ENCODE data around the gene GRM1. TPM values are rescaled to one million over a fixed set of nuclear protein-coding genes. Genes with fewer than 3 reads are reported as not detected.

The GRM1 gene
- polyA plus RNA-seq, 1 donor, result 0.04 TPM

- Histone ChIP-seq H3K4me3 (ENCODE audit: low read length) (no peak overlapping the region), H3K36me3 (ENCODE audit: control insufficient read depth, insufficient read depth, low read length) (no peaks in the 10 kb centered on the region), H3K9me3 (ENCODE audit: control insufficient read depth, low read depth, low read length) (no peaks in the 10 kb centered on the region), H3K4me1 (ENCODE audit: control insufficient read depth, insufficient read depth, low read length) (no peaks in the 10 kb centered on the region), H3K27me3 (ENCODE audit: control insufficient read depth, insufficient read depth, low read length) (no peaks in the 10 kb centered on the region), H3K27ac (ENCODE audit: low read length) (no peak overlapping the region)
- WGBS (ENCODE audit: insufficient coverage, low lambda C conversion rate), result 100% methylated on average over 1 of the region's 2 CpGs
- no peak for DNase-seq
These were observed 105.0 kb downstream of the GRM1 start for GRCh38 chr6:146133866-146134265.

GRCh38 chr6:146135167-146135566 is 106.3 kb downstream of the GRM1 start:
- Histone ChIP-seq H3K4me1 (ENCODE audit: control insufficient read depth, insufficient read depth, low read length) (no peaks in the 10 kb centered on the region), H3K4me3 (ENCODE audit: low read length) (no peak overlapping the region), H3K27me3 (ENCODE audit: control insufficient read depth, insufficient read depth, low read length) (no peaks in the 10 kb centered on the region), H3K36me3 (ENCODE audit: control insufficient read depth, insufficient read depth, low read length) (no peaks in the 10 kb centered on the region), H3K27ac (ENCODE audit: low read length) (no peak overlapping the region), H3K9me3 (ENCODE audit: control insufficient read depth, low read depth, low read length) (no peaks in the 10 kb centered on the region)
- WGBS (ENCODE audit: insufficient coverage, low lambda C conversion rate), result no CpG with 5 or more reads among the region's 2 CpGs
- no peak for DNase-seq

- Histone ChIP-seq H3K27me3 (ENCODE audit: control insufficient read depth, insufficient read depth, low read length) (no peaks in the 10 kb centered on the region), H3K4me3 (ENCODE audit: low read length) (no peak overlapping the region), H3K9me3 (ENCODE audit: control insufficient read depth, low read depth, low read length) (no peaks in the 10 kb centered on the region), H3K36me3 (ENCODE audit: control insufficient read depth, insufficient read depth, low read length) (no peaks in the 10 kb centered on the region), H3K27ac (ENCODE audit: low read length) (no peak overlapping the region), H3K4me1 (ENCODE audit: control insufficient read depth, insufficient read depth, low read length) (no peaks in the 10 kb centered on the region)
- no peak for DNase-seq
- WGBS (ENCODE audit: insufficient coverage, low lambda C conversion rate), result no CpG with 5 or more reads among the region's 1 CpG
These were observed 118.0 kb downstream of the GRM1 start for GRCh38 chr6:146146836-146147235.

- no peak overlapping the region for H3K27ac ChIP-seq (ENCODE audit: low read length)
- H3K4me1 ChIP-seq (ENCODE audit: control insufficient read depth, insufficient read depth, low read length), result no peaks in the 10 kb centered on the region
- no peaks in the 10 kb centered on the region for H3K27me3 ChIP-seq (ENCODE audit: control insufficient read depth, insufficient read depth, low read length)
- WGBS (ENCODE audit: insufficient coverage, low lambda C conversion rate), result no CpG with 5 or more reads among the region's 1 CpG
- DNase-seq, result no peak
- no peak overlapping the region for H3K4me3 ChIP-seq (ENCODE audit: low read length)
- no peaks in the 10 kb centered on the region for H3K36me3 ChIP-seq (ENCODE audit: control insufficient read depth, insufficient read depth, low read length)
- no peaks in the 10 kb centered on the region for H3K9me3 ChIP-seq (ENCODE audit: control insufficient read depth, low read depth, low read length)
These were observed 120.9 kb downstream of the GRM1 start for GRCh38 chr6:146149770-146150169.

GRCh38 chr6:146153040-146153758 is 124.3 kb downstream of the GRM1 start:
- no peaks in the 10 kb centered on the region for H3K27me3 ChIP-seq (ENCODE audit: control insufficient read depth, insufficient read depth, low read length)
- no peaks in the 10 kb centered on the region for H3K9me3 ChIP-seq (ENCODE audit: control insufficient read depth, low read depth, low read length)
- no peaks in the 10 kb centered on the region for H3K4me1 ChIP-seq (ENCODE audit: control insufficient read depth, insufficient read depth, low read length)
- H3K36me3 ChIP-seq (ENCODE audit: control insufficient read depth, insufficient read depth, low read length), result no peaks in the 10 kb centered on the region
- WGBS (ENCODE audit: insufficient coverage, low lambda C conversion rate), result 100% methylated on average over 1 of the region's 4 CpGs
- peak in 1 of 2 donors; percentile 4 for DNase-seq
- H3K4me3 ChIP-seq (ENCODE audit: low read length), result no peak overlapping the region
- H3K27ac ChIP-seq (ENCODE audit: low read length), result no peak overlapping the region

- whole genome bisulfite sequencing (ENCODE audit: insufficient coverage, low lambda C conversion rate), result 27% methylated on average over 3 of the region's 6 CpGs
- Histone ChIP-seq H3K9me3 (ENCODE audit: control insufficient read depth, low read depth, low read length) (no peaks in the 10 kb centered on the region), H3K36me3 (ENCODE audit: control insufficient read depth, insufficient read depth, low read length) (no peaks in the 10 kb centered on the region), H3K4me1 (ENCODE audit: control insufficient read depth, insufficient read depth, low read length) (no peaks in the 10 kb centered on the region), H3K4me3 (ENCODE audit: low read length) (no peak overlapping the region), H3K27ac (ENCODE audit: low read length) (no peak overlapping the region), H3K27me3 (ENCODE audit: control insufficient read depth, insufficient read depth, low read length) (no peaks in the 10 kb centered on the region)
- no peak for DNase-seq
These were observed 125.3 kb downstream of the GRM1 start for GRCh38 chr6:146154197-146154596.

- no peaks in the 10 kb centered on the region for H3K27me3 ChIP-seq (ENCODE audit: control insufficient read depth, insufficient read depth, low read length)
- no CpG with 5 or more reads among the region's 5 CpGs for WGBS (ENCODE audit: insufficient coverage, low lambda C conversion rate)
- no peak overlapping the region for H3K27ac ChIP-seq (ENCODE audit: low read length)
- H3K4me1 ChIP-seq (ENCODE audit: control insufficient read depth, insufficient read depth, low read length), result no peaks in the 10 kb centered on the region
- DNase-seq, result no peak
- no peaks in the 10 kb centered on the region for H3K9me3 ChIP-seq (ENCODE audit: control insufficient read depth, low read depth, low read length)
- H3K4me3 ChIP-seq (ENCODE audit: low read length), result no peak overlapping the region
- no peaks in the 10 kb centered on the region for H3K36me3 ChIP-seq (ENCODE audit: control insufficient read depth, insufficient read depth, low read length)
These were observed 132.8 kb downstream of the GRM1 start for GRCh38 chr6:146161664-146162063.

GRCh38 chr6:146169872-146170271 is 141.0 kb downstream of the GRM1 start:
- DNase-seq, result no peak
- H3K27me3 ChIP-seq (ENCODE audit: control insufficient read depth, insufficient read depth, low read length), result no peaks in the 10 kb centered on the region
- no peaks in the 10 kb centered on the region for H3K9me3 ChIP-seq (ENCODE audit: control insufficient read depth, low read depth, low read length)
- H3K36me3 ChIP-seq (ENCODE audit: control insufficient read depth, insufficient read depth, low read length), result no peaks in the 10 kb centered on the region
- H3K4me1 ChIP-seq (ENCODE audit: control insufficient read depth, insufficient read depth, low read length), result no peaks in the 10 kb centered on the region
- H3K4me3 ChIP-seq (ENCODE audit: low read length), result no peak overlapping the region
- no peak overlapping the region for H3K27ac ChIP-seq (ENCODE audit: low read length)
- 100% methylated on average over 1 of the region's 1 CpG for WGBS (ENCODE audit: insufficient coverage, low lambda C conversion rate)

GRCh38 chr6:146177785-146178184 is 148.9 kb downstream of the GRM1 start:
- Histone ChIP-seq H3K36me3 (ENCODE audit: control insufficient read depth, insufficient read depth, low read length) (no peaks in the 10 kb centered on the region), H3K4me3 (ENCODE audit: low read length) (no peak overlapping the region), H3K9me3 (ENCODE audit: control insufficient read depth, low read depth, low read length) (no peaks in the 10 kb centered on the region), H3K27me3 (ENCODE audit: control insufficient read depth, insufficient read depth, low read length) (no peaks in the 10 kb centered on the region), H3K4me1 (ENCODE audit: control insufficient read depth, insufficient read depth, low read length) (no peaks in the 10 kb centered on the region), H3K27ac (ENCODE audit: low read length) (no peak overlapping the region)
- 100% methylated on average over 1 of the region's 1 CpG for WGBS (ENCODE audit: insufficient coverage, low lambda C conversion rate)
- DNase-seq, result no peak

GRCh38 chr6:146183831-146184230 is 155.0 kb downstream of the GRM1 start:
- WGBS (ENCODE audit: insufficient coverage, low lambda C conversion rate), result no CpG with 5 or more reads among the region's 1 CpG
- H3K4me3 ChIP-seq (ENCODE audit: low read length), result no peak overlapping the region

GRCh38 chr6:146184701-146185100 is 155.8 kb downstream of the GRM1 start:
- Histone ChIP-seq H3K4me3 (ENCODE audit: low read length) (no peak overlapping the region), H3K27me3 (ENCODE audit: control insufficient read depth, insufficient read depth, low read length) (no peaks in the 10 kb centered on the region), H3K36me3 (ENCODE audit: control insufficient read depth, insufficient read depth, low read length) (no peaks in the 10 kb centered on the region), H3K4me1 (ENCODE audit: control insufficient read depth, insufficient read depth, low read length) (no peaks in the 10 kb centered on the region), H3K9me3 (ENCODE audit: control insufficient read depth, low read depth, low read length) (no peaks in the 10 kb centered on the region), H3K27ac (ENCODE audit: low read length) (no peak overlapping the region)
- WGBS (ENCODE audit: insufficient coverage, low lambda C conversion rate), result 100% methylated on average over 1 of the region's 1 CpG
- DNase-seq, result no peak

More at GRCh38 chr6:146183831-146184230, 155.0 kb downstream of the GRM1 start:
- Histone ChIP-seq H3K4me1 (ENCODE audit: control insufficient read depth, insufficient read depth, low read length) (no peaks in the 10 kb centered on the region), H3K9me3 (ENCODE audit: control insufficient read depth, low read depth, low read length) (no peaks in the 10 kb centered on the region), H3K36me3 (ENCODE audit: control insufficient read depth, insufficient read depth, low read length) (no peaks in the 10 kb centered on the region), H3K27me3 (ENCODE audit: control insufficient read depth, insufficient read depth, low read length) (no peaks in the 10 kb centered on the region), H3K27ac (ENCODE audit: low read length) (no peak overlapping the region)
- DNase-seq, result no peak

Measured in large intestine (tissue), 3 donors.